ENCODE measurements around the gene ALG9. TPM values are rescaled to one million over a fixed set of nuclear protein-coding genes. Genes with fewer than 3 reads are reported as not detected.
"Not testable (repeated sequence)": the region's sequence is repeated elsewhere in the genome, so short reads cannot be mapped to it uniquely, and the experiment has no call there.

ALG9 gene
- total RNA-seq, 1 experiment from 2014 or later, result 28.8 TPM

GRCh38 chr11:111905411-111905810, 34.0 kb upstream of the ALG9 start:
- no peak for TF ChIP-seq CTCF (IDR thresholded peaks at IDR 0.05; ENCODE audit: unreplicated experiment)
- POLR2A ChIA-PET, result interaction anchor here (0.6 to 1.2 kb wide), 4 partner anchors 21 to 352 kb away, joined by 3 read pairs; no protein-coding TSS in a partner anchor
- CTCF ChIA-PET, result no interaction called here
- BruUV-seq (replicated peaks), result no TSS peak
- no peak overlapping the region for H3K4me3 Mint-ChIP-seq (ENCODE audit: unreplicated experiment)
- no peaks in the 10 kb centered on the region for H3K27me3 Mint-ChIP-seq (ENCODE audit: insufficient read depth, unreplicated experiment)
- DNase-seq (ENCODE audit: unreplicated experiment), result no peak
- H3K4me1 Mint-ChIP-seq (ENCODE audit: insufficient read depth, unreplicated experiment), result no peaks in the 10 kb centered on the region
- no peaks in the 10 kb centered on the region for H3K36me3 Mint-ChIP-seq (ENCODE audit: insufficient read depth, unreplicated experiment)
- H3K27ac Mint-ChIP-seq (ENCODE audit: low read depth, unreplicated experiment), result no peak overlapping the region
- intact Hi-C loops (cut with micrococcal nuclease), result no loop called here
- no peaks in the 10 kb centered on the region for H3K9me3 Mint-ChIP-seq (ENCODE audit: unreplicated experiment)

- Mint-ChIP-seq H3K36me3 (ENCODE audit: insufficient read depth, unreplicated experiment) (peaks cover 29% of the 10 kb centered on the region), H3K9me3 (ENCODE audit: unreplicated experiment) (no peaks in the 10 kb centered on the region), H3K27ac (ENCODE audit: low read depth, unreplicated experiment) (no peak overlapping the region), H3K4me1 (ENCODE audit: insufficient read depth, unreplicated experiment) (no peaks in the 10 kb centered on the region), H3K4me3 (ENCODE audit: unreplicated experiment) (no peak overlapping the region), H3K27me3 (ENCODE audit: insufficient read depth, unreplicated experiment) (no peaks in the 10 kb centered on the region)
- POLR2A ChIA-PET, result interaction anchor here (0.6 to 3.2 kb wide), 3 partner anchors 24 to 58 kb away, joined by 3 to 18 read pairs (median 4); partner anchors contain the start of gene CRYAB
- intact Hi-C loops (cut with micrococcal nuclease), result no loop called here
- no peak for TF ChIP-seq CTCF (IDR thresholded peaks at IDR 0.05; ENCODE audit: unreplicated experiment)
- no peak for DNase-seq (ENCODE audit: unreplicated experiment)
- BruUV-seq (replicated peaks), result no TSS peak
- CTCF ChIA-PET, result interaction anchor here (0.6 to 1.4 kb wide), 4 partner anchors 10 to 309 kb away, joined by 3 to 5 read pairs (median 4); no protein-coding TSS in a partner anchor
Measured at GRCh38 chr11:111886844-111887243, 15.5 kb upstream of the ALG9 start.

- DNase-seq (ENCODE audit: unreplicated experiment), result no peak
- Mint-ChIP-seq H3K27ac (ENCODE audit: low read depth, unreplicated experiment) (no peak overlapping the region), H3K4me1 (ENCODE audit: insufficient read depth, unreplicated experiment) (no peaks in the 10 kb centered on the region), H3K27me3 (ENCODE audit: insufficient read depth, unreplicated experiment) (no peaks in the 10 kb centered on the region), H3K9me3 (ENCODE audit: unreplicated experiment) (no peaks in the 10 kb centered on the region), H3K4me3 (ENCODE audit: unreplicated experiment) (no peak overlapping the region), H3K36me3 (ENCODE audit: insufficient read depth, unreplicated experiment) (peaks cover 37% of the 10 kb centered on the region)
- POLR2A ChIA-PET, result interaction anchor here (0.5 to 3.2 kb wide), 3 partner anchors 24 to 309 kb away, joined by 3 to 18 read pairs (median 6); partner anchors contain the start of gene CRYAB
- TF ChIP-seq CTCF (IDR thresholded peaks at IDR 0.05; ENCODE audit: unreplicated experiment), result no peak
- no TSS peak for BruUV-seq (replicated peaks)
- CTCF ChIA-PET, result interaction anchor here (1.2 to 1.5 kb wide), 2 partner anchors 33 to 96 kb away, joined by 6 read pairs; partner anchors contain the start of gene C11orf52
- intact Hi-C loops (cut with micrococcal nuclease), result no loop called here
Measured at GRCh38 chr11:111886032-111886431, 14.7 kb upstream of the ALG9 start.

- intact Hi-C loops (cut with micrococcal nuclease); H3K27me3 Mint-ChIP-seq (ENCODE audit: insufficient read depth, unreplicated experiment); BruUV-seq (replicated peaks); H3K4me3 Mint-ChIP-seq (ENCODE audit: unreplicated experiment); H3K9me3 Mint-ChIP-seq (ENCODE audit: unreplicated experiment); DNase-seq (ENCODE audit: unreplicated experiment); H3K4me1 Mint-ChIP-seq (ENCODE audit: insufficient read depth, unreplicated experiment): not testable (repeated sequence)
- Mint-ChIP-seq H3K27ac (ENCODE audit: low read depth, unreplicated experiment) (peak overlapping the region; percentile 8), H3K36me3 (ENCODE audit: insufficient read depth, unreplicated experiment) (peaks cover 43% of the 10 kb centered on the region)
- CTCF ChIA-PET, result interaction anchor here (0.5 to 1.5 kb wide), 3 partner anchors 34 to 97 kb away, joined by 3 to 6 read pairs (median 6); partner anchors contain the start of gene C11orf52
- POLR2A ChIA-PET, result interaction anchor here (2.0 to 3.2 kb wide), 2 partner anchors 14 to 25 kb away, joined by 7 to 18 read pairs; partner anchors contain the start of genes ALG9 and CRYAB
Measured at GRCh38 chr11:111885053-111885452, 13.7 kb upstream of the ALG9 start.
